KMS-11 (cell line): Measurements from ENCODE around the gene HS6ST2.

ENCODE experiments used
- H2AFZ ChIP-seq: fragments of 200-600 bp; sonication (generic); 2 replicates; pipeline ENCODE4 v1.6.1; 2016; ENCODE audit warnings: antibody characterized with exemption, mixed run types, low read depth
- H3K27ac ChIP-seq: fragments of 200-600 bp; sonication (generic); 2 replicates; pipeline ENCODE4 v1.6.1; 2016; ENCODE audit warnings: mild to moderate bottlenecking, mixed run types
- H3K27me3 ChIP-seq: fragments of 200-600 bp; sonication (generic); 2 replicates; pipeline ENCODE4 v1.6.1; 2017; ENCODE audit warnings: mild to moderate bottlenecking, low read depth, mixed run types, moderate library complexity; ENCODE audit not compliant: insufficient read depth
- H3K36me3 ChIP-seq: fragments of 200-600 bp; sonication (generic); 2 replicates; pipeline ENCODE4 v1.6.1; 2017; ENCODE audit warnings: mild to moderate bottlenecking, mixed run types; ENCODE audit not compliant: insufficient read depth
- H3K4me1 ChIP-seq: fragments of 200-600 bp; sonication (generic); 2 replicates; pipeline ENCODE4 v1.6.1; 2016; ENCODE audit warnings: mild to moderate bottlenecking, low read depth, mixed run types; ENCODE audit not compliant: poor library complexity, severe bottlenecking
- H3K4me2 ChIP-seq: fragments of 200-600 bp; sonication (generic); 2 replicates; pipeline ENCODE4 v1.7.0; 2016; ENCODE audit warnings: mild to moderate bottlenecking, mixed run types
- H3K4me3 ChIP-seq: fragments of 200-600 bp; sonication (generic); IDR thresholded peaks from 2 replicates; pipeline ENCODE4 v1.6.1; 2017; ENCODE audit warnings: low read depth, low read length, mixed read lengths; ENCODE audit not compliant: insufficient read depth
- H3K79me2 ChIP-seq: fragments of 200-600 bp; sonication (generic); 2 replicates; pipeline ENCODE4 v1.6.1; 2016; ENCODE audit warnings: low read depth, mixed run types; ENCODE audit not compliant: insufficient read depth
- H3K9ac ChIP-seq: fragments of 200-600 bp; sonication (generic); 2 replicates; pipeline ENCODE4 v1.6.1; 2016; ENCODE audit warnings: mild to moderate bottlenecking, mixed run types
- H4K20me1 ChIP-seq: fragments of 200-600 bp; sonication (generic); 2 replicates; pipeline ENCODE4 v1.6.1; 2016; ENCODE audit warnings: mild to moderate bottlenecking, mixed run types; ENCODE audit not compliant: insufficient read depth
- CTCF ChIP-seq: fragments of 200-600 bp; sonication (generic); conservative IDR thresholded peaks from 2 replicates; pipeline ENCODE4 v1.6.1; 2017; ENCODE audit warnings: low read depth, mild to moderate bottlenecking, antibody characterized with exemption, low read length, moderate library complexity, mixed read lengths

The HS6ST2 gene

GRCh38 chrX:132743086-132743485, 215.3 kb downstream of the HS6ST2 start:
- no peak for TF ChIP-seq CTCF
- no peak overlapping the region for H3K4me3 ChIP-seq
- H3K4me2 ChIP-seq = no peak overlapping the region
- H3K79me2 ChIP-seq = no peaks in the 10 kb centered on the region
- no peaks in the 10 kb centered on the region for H3K36me3 ChIP-seq
- no peak overlapping the region for H2AFZ ChIP-seq
- no peak overlapping the region for H3K27ac ChIP-seq
- H3K4me1 ChIP-seq = no peaks in the 10 kb centered on the region
- H4K20me1 ChIP-seq = no peaks in the 10 kb centered on the region
- no peak overlapping the region for H3K9ac ChIP-seq
- H3K27me3 ChIP-seq = no peaks in the 10 kb centered on the region

GRCh38 chrX:132742246-132742645, 216.2 kb downstream of the HS6ST2 start:
- Histone ChIP-seq H4K20me1 (no peaks in the 10 kb centered on the region), H3K9ac (no peak overlapping the region), H3K36me3 (no peaks in the 10 kb centered on the region), H3K4me2 (no peak overlapping the region), H3K79me2 (no peaks in the 10 kb centered on the region), H3K4me3 (no peak overlapping the region), H3K27me3 (no peaks in the 10 kb centered on the region), H3K27ac (no peak overlapping the region), H2AFZ (no peak overlapping the region), H3K4me1 (no peaks in the 10 kb centered on the region)
- no peak for TF ChIP-seq CTCF

GRCh38 chrX:132741689-132742088, 216.7 kb downstream of the HS6ST2 start:
- Histone ChIP-seq H4K20me1 (no peaks in the 10 kb centered on the region), H3K79me2 (no peaks in the 10 kb centered on the region), H3K4me2 (no peak overlapping the region), H3K27ac (no peak overlapping the region), H3K9ac (no peak overlapping the region), H3K27me3 (no peaks in the 10 kb centered on the region), H3K4me1 (no peaks in the 10 kb centered on the region), H2AFZ (no peak overlapping the region), H3K36me3 (no peaks in the 10 kb centered on the region), H3K4me3 (no peak overlapping the region)
- no peak for TF ChIP-seq CTCF

- TF ChIP-seq CTCF = peak; percentile 83
- H3K79me2 ChIP-seq = no peaks in the 10 kb centered on the region
- no peak overlapping the region for H3K27ac ChIP-seq
- H2AFZ ChIP-seq = no peak overlapping the region
- H3K4me1 ChIP-seq = no peaks in the 10 kb centered on the region
- no peaks in the 10 kb centered on the region for H4K20me1 ChIP-seq
- no peaks in the 10 kb centered on the region for H3K27me3 ChIP-seq
- no peak overlapping the region for H3K4me3 ChIP-seq
- no peak overlapping the region for H3K9ac ChIP-seq
- H3K4me2 ChIP-seq = no peak overlapping the region
- H3K36me3 ChIP-seq = no peaks in the 10 kb centered on the region
Measured at GRCh38 chrX:132740316-132741123, 217.9 kb downstream of the HS6ST2 start.
